Prostate gland (tissue), 2 donors: Measurements from ENCODE around the gene DMD. TPM values are rescaled to one million over a fixed set of nuclear protein-coding genes. Genes with fewer than 3 reads are reported as not detected.

Source experiments
- DNase-seq: peaks from one replicate; pipeline ENCODE4 v3.0.0-alpha.2; 2019; ENCODE audit warnings: low spot score
- H3K27ac ChIP-seq, 2 donors: fragments of 200-600 bp; sonication (generic); 2 replicates each; pipeline ENCODE4 v1.5.1; 2017 to 2019
- H3K27me3 ChIP-seq: fragments of 200-600 bp; sonication (generic); replicated peaks from 2 replicates; pipeline ENCODE4 v1.5.1; 2019; ENCODE audit not compliant: insufficient read depth
- H3K36me3 ChIP-seq, 2 donors: fragments of 200-600 bp; sonication (generic); 1 replicate in 1 of 2; 2 replicates in 1 of 2; pipeline versions ENCODE4 v1.5.1 to v1.8.1; 2017 to 2019
- H3K4me1 ChIP-seq: fragments of 200-600 bp; sonication (generic); replicated peaks from 2 replicates; pipeline ENCODE4 v1.5.1; 2019
- H3K4me3 ChIP-seq, 2 donors: fragments of 200-600 bp; sonication (generic); 2 replicates each; pipeline ENCODE4 v1.5.1; 2017 to 2019
- H3K9me3 ChIP-seq: fragments of 200-600 bp; sonication (generic); 2 replicates; pipeline ENCODE4 v1.5.1; 2017
- POLR2A ChIP-seq: fragments of 450-650 bp; IDR thresholded peaks from one replicate; pipeline ENCODE4 v1.6.1; 2016; ENCODE audit warnings: antibody characterized with exemption, mild to moderate bottlenecking
- POLR2AphosphoS5 ChIP-seq: sonication (generic); formaldehyde crosslinking; IDR thresholded peaks from one replicate; pipeline ENCODE4 v1.6.1; 2017; ENCODE audit warnings: antibody characterized with exemption
- WGBS: methylation state at CpG from one replicate; pipeline ENCODE4 v1.1.5; 2018; 5-methylcytosine and 5-hydroxymethylcytosine counted together
- intact Hi-C: fragments of 100-400 bp; cut with DNase I; formaldehyde crosslinking; loops from one replicate; pipeline ENCODE4 v1.14.2; 2022
- total RNA-seq, 2 donors: library from RNA; depleted of rRNA; stranded (reverse); fragments of >200 nt; gene quantifications; one replicate each; pipeline ENCODE4 v1.1.0, GENCODE V29; 2016
- TF ChIP-seq, protein P1 (sequence below), 4 experiments: fragments of 200-600 bp in 2 of 4; fragments of 450-650 bp in 2 of 4; sonication (generic) in 2 of 4; IDR thresholded peaks; 1 replicate in 3 of 4; 2 replicates in 1 of 4; pipeline ENCODE4 v1.5.1; 2016 to 2019; ENCODE audit warnings: antibody characterized with exemption in 4 of 4, mild to moderate bottlenecking in 2 of 4, moderate library complexity in 2 of 4

The DMD gene
- total RNA-seq, 2 donors from 2014 or later, result 17.6 to 34.8 TPM

DNA sequence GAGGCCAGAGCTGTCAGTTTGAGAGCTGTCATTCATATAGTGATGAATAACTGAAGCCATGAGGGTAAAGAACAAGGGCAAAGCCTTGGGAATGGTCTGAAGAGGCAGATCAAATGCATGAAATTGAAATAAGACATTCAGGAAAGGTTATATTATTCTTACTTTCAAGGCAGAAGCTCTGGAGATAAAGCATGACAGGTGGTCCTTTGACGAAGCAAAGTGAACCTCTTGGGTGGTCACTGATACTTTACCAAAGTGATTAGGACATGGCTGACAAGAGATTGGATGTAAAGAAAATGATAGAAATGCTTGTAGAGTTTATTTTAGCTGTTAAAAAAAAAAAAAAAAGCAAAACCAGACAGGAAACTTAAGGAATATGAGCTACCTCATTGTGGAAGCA, 1505.5 kb downstream of the DMD start:
- Histone ChIP-seq H3K36me3 (no peaks in the 10 kb centered on the region), H3K27ac (no peak overlapping the region), H3K27me3 (no peaks in the 10 kb centered on the region), H3K9me3 (no peaks in the 10 kb centered on the region), H3K4me1 (no peaks in the 10 kb centered on the region), H3K4me3 (no peak overlapping the region)
- no peak for DNase-seq
- intact Hi-C loops, result no loop called here
- TF ChIP-seq POLR2A (no peak), POLR2AphosphoS5 (no peak)
- TF ChIP-seq, protein P1, sequence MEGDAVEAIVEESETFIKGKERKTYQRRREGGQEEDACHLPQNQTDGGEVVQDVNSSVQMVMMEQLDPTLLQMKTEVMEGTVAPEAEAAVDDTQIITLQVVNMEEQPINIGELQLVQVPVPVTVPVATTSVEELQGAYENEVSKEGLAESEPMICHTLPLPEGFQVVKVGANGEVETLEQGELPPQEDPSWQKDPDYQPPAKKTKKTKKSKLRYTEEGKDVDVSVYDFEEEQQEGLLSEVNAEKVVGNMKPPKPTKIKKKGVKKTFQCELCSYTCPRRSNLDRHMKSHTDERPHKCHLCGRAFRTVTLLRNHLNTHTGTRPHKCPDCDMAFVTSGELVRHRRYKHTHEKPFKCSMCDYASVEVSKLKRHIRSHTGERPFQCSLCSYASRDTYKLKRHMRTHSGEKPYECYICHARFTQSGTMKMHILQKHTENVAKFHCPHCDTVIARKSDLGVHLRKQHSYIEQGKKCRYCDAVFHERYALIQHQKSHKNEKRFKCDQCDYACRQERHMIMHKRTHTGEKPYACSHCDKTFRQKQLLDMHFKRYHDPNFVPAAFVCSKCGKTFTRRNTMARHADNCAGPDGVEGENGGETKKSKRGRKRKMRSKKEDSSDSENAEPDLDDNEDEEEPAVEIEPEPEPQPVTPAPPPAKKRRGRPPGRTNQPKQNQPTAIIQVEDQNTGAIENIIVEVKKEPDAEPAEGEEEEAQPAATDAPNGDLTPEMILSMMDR (IDR thresholded peaks at IDR 0.05), result no peak
- WGBS, result 83% methylated on average over 1 of the region's 1 CpG

DNA sequence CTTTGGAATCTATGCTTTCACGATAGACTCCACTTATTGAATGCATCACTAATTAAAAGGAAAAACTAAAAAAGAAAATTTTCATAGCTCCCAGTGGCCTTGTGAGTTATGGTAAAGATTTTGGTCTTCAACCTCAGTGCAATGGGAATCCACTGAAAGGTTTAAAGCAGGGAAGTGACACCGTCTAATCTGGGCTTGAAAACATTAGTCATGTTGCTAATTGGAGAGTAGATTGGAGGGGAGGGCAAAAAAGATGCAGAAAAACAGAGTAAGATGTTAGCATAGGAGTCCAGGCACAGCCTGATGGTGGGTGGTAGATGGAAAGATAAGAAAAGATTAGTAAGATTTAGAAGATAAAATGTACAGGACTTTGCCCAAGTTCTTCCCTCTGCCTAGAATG, 1506.4 kb downstream of the DMD start:
- H3K4me3 ChIP-seq, result no peak overlapping the region
- no peaks in the 10 kb centered on the region for H3K27me3 ChIP-seq
- no peaks in the 10 kb centered on the region for H3K4me1 ChIP-seq
- H3K36me3 ChIP-seq, result no peaks in the 10 kb centered on the region
- 90% methylated on average over 2 of the region's 2 CpGs for WGBS
- no peak for TF ChIP-seq POLR2AphosphoS5
- TF ChIP-seq POLR2A, result no peak
- TF ChIP-seq, protein P1 (IDR thresholded peaks at IDR 0.05), result no peak
- intact Hi-C loops, result no loop called here
- H3K9me3 ChIP-seq, result no peaks in the 10 kb centered on the region
- no peak for DNase-seq
- no peak overlapping the region for H3K27ac ChIP-seq

DNA sequence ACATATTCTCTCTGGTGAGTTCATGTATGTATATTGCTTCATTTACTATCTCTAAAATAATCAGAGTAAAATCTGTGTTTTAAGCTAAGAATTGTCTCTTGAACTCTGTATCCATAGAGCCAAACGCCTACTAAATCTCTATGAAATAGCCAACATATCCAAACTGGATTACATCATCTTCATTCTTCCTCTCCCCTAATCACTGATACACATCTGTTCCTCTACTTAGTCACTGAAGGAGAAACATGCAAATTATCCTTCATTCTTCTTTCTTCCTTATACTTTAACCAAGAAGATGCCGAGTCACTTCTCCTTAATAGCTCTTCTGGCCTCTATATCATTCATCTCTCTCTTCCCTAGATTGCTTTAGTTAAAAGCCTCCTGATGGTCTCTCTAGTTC, 1509.1 kb downstream of the DMD start:
- Histone ChIP-seq H3K4me1 (no peaks in the 10 kb centered on the region), H3K27ac (no peak overlapping the region), H3K4me3 (no peak overlapping the region), H3K27me3 (no peaks in the 10 kb centered on the region), H3K36me3 (no peaks in the 10 kb centered on the region), H3K9me3 (no peaks in the 10 kb centered on the region)
- intact Hi-C loops, result no loop called here
- no peak for DNase-seq
- no peak for TF ChIP-seq POLR2AphosphoS5
- no peak for TF ChIP-seq POLR2A
- TF ChIP-seq, protein P1 (IDR thresholded peaks at IDR 0.05), result no peak
- 85% methylated on average over 2 of the region's 2 CpGs for WGBS

GRCh38 chrX:31697294-31697916, 1513.9 kb downstream of the DMD start:
- intact Hi-C loops, result no loop called here
- Histone ChIP-seq H3K27me3 (no peaks in the 10 kb centered on the region), H3K4me1 (no peaks in the 10 kb centered on the region), H3K9me3 (no peaks in the 10 kb centered on the region), H3K27ac (no peak overlapping the region), H3K36me3 (no peaks in the 10 kb centered on the region), H3K4me3 (no peak overlapping the region)
- WGBS, result 75% methylated on average over 7 of the region's 7 CpGs
- DNase-seq, result no peak
- no peak for TF ChIP-seq POLR2AphosphoS5
- TF ChIP-seq POLR2A, result no peak
- TF ChIP-seq, protein P1 (IDR thresholded peaks at IDR 0.05), result no peak

GRCh38 chrX:31679861-31680260, 1531.5 kb downstream of the DMD start:
- H3K9me3 ChIP-seq, result no peaks in the 10 kb centered on the region
- H3K27me3 ChIP-seq, result no peaks in the 10 kb centered on the region
- H3K36me3 ChIP-seq, result no peaks in the 10 kb centered on the region
- TF ChIP-seq, protein P1 (IDR thresholded peaks at IDR 0.05), result no peak
- TF ChIP-seq POLR2A (no peak), POLR2AphosphoS5 (no peak)
- intact Hi-C loops, result no loop called here
- H3K4me1 ChIP-seq, result no peaks in the 10 kb centered on the region
- no peak overlapping the region for H3K27ac ChIP-seq
- H3K4me3 ChIP-seq, result no peak overlapping the region
- DNase-seq, result no peak
